Gastrocnemius medialis (tissue), 4 donors: ENCODE data around the gene FAM131B.

ENCODE experiments used
- CTCF ChIP-seq, 5 experiments: fragments of 450-650 bp in 3 of 5; fragments of 200-600 bp in 2 of 5; sonication (generic) in 2 of 5; IDR thresholded peaks in 4 of 5; conservative IDR thresholded peaks in 1 of 5; 1 replicate in 4 of 5; 2 replicates in 1 of 5; pipeline ENCODE4 v1.5.1; 2016 to 2019; ENCODE audit warnings: antibody characterized with exemption in 5 of 5, mild to moderate bottlenecking in 3 of 5, moderate library complexity in 3 of 5
- POLR2A ChIP-seq, 2 donors: fragments of 450-650 bp; IDR thresholded peaks; one replicate each; pipeline ENCODE4 v1.6.1; 2017; ENCODE audit warnings: antibody characterized with exemption in 2 of 2, mild to moderate bottlenecking in 2 of 2, moderate library complexity in 2 of 2

GRCh38 chr7:143383642-143383957, 21.1 kb upstream of the FAM131B start:
- TF ChIP-seq CTCF (IDR thresholded peaks at IDR 0.05 in 4 of 5, conservative IDR thresholded peaks at IDR 0.05 in 1 of 5) (no peak), POLR2A (IDR thresholded peaks at IDR 0.05) (no peak)
